Nephron progenitor cell (in vitro differentiated cells): ENCODE results near the gene TSSK2.
A peak's percentile ranks its signal among the peaks of the same experiment; 100 is the strongest.

ENCODE experiments used
- DNase-seq: peaks from one replicate; pipeline ENCODE4 v3.0.0; 2021
- H3K27ac Mint-ChIP-seq: 2 replicates; pipeline ENCODE4 v1.8.0; 2021; ENCODE audit warnings: mild to moderate bottlenecking, moderate library complexity, mixed read lengths
- H3K27me3 Mint-ChIP-seq: 2 replicates; pipeline ENCODE4 v1.8.0; 2021; ENCODE audit warnings: mild to moderate bottlenecking, low read depth, mixed read lengths; ENCODE audit not compliant: poor library complexity
- H3K36me3 Mint-ChIP-seq: 2 replicates; pipeline ENCODE4 v1.8.0; 2021; ENCODE audit warnings: low read depth, mixed read lengths
- H3K4me1 Mint-ChIP-seq: 2 replicates; pipeline ENCODE4 v1.8.0; 2021; ENCODE audit warnings: mixed read lengths
- H3K4me3 Mint-ChIP-seq: 2 replicates; pipeline ENCODE4 v1.8.0; 2021; ENCODE audit warnings: mild to moderate bottlenecking, moderate library complexity, mixed read lengths
- H3K9me3 Mint-ChIP-seq: 2 replicates; pipeline ENCODE4 v1.8.0; 2021; ENCODE audit warnings: mild to moderate bottlenecking, moderate library complexity, mixed read lengths
- CTCF ChIP-seq: fragments of 200-600 bp; sonication (generic); IDR thresholded peaks from 2 replicates; pipeline ENCODE4 v1.5.0; 2021; ENCODE audit warnings: antibody characterized with exemption

TSSK2 gene

GRCh38 chr22:19128009-19128401, 3.1 kb upstream of the TSSK2 start:
- H3K9me3 Mint-ChIP-seq, result no peaks in the 10 kb centered on the region
- H3K27ac Mint-ChIP-seq, result no peak overlapping the region
- no peak for TF ChIP-seq CTCF
- no peak overlapping the region for H3K4me3 Mint-ChIP-seq
- peaks cover 4% of the 10 kb centered on the region for H3K36me3 Mint-ChIP-seq
- DNase-seq, result no peak
- peaks cover 34% of the 10 kb centered on the region for H3K27me3 Mint-ChIP-seq
- H3K4me1 Mint-ChIP-seq, result peaks cover 4% of the 10 kb centered on the region

GRCh38 chr22:19128946-19129727, 2.0 kb upstream of the TSSK2 start:
- Mint-ChIP-seq H3K4me1 (no peaks in the 10 kb centered on the region), H3K4me3 (no peak overlapping the region), H3K27ac (no peak overlapping the region), H3K27me3 (peaks cover 30% of the 10 kb centered on the region), H3K36me3 (peaks cover 4% of the 10 kb centered on the region), H3K9me3 (no peaks in the 10 kb centered on the region)
- no peak for DNase-seq
- TF ChIP-seq CTCF, result no peak

- H3K9me3 Mint-ChIP-seq, result no peaks in the 10 kb centered on the region
- no peak for DNase-seq
- no peak for TF ChIP-seq CTCF
- H3K27me3 Mint-ChIP-seq, result peaks cover 27% of the 10 kb centered on the region
- H3K4me3 Mint-ChIP-seq, result no peak overlapping the region
- no peak overlapping the region for H3K27ac Mint-ChIP-seq
- H3K36me3 Mint-ChIP-seq, result peaks cover 4% of the 10 kb centered on the region
- no peaks in the 10 kb centered on the region for H3K4me1 Mint-ChIP-seq
Measured at GRCh38 chr22:19129871-19130270, 1.2 kb upstream of the TSSK2 start.

- TF ChIP-seq CTCF, result no peak
- H3K9me3 Mint-ChIP-seq, result no peaks in the 10 kb centered on the region
- H3K4me3 Mint-ChIP-seq, result no peak overlapping the region
- peaks cover 17% of the 10 kb centered on the region for H3K27me3 Mint-ChIP-seq
- H3K27ac Mint-ChIP-seq, result peak overlapping the region; percentile 75
- H3K36me3 Mint-ChIP-seq, result peaks cover 18% of the 10 kb centered on the region
- no peak for DNase-seq
- H3K4me1 Mint-ChIP-seq, result no peaks in the 10 kb centered on the region
Measured at GRCh38 chr22:19131685-19132015, 542 bp downstream of the TSSK2 start.

GRCh38 chr22:19132153-19132552, 1.0 kb downstream of the TSSK2 start:
- Mint-ChIP-seq H3K4me1 (no peaks in the 10 kb centered on the region), H3K36me3 (peaks cover 23% of the 10 kb centered on the region), H3K27me3 (peaks cover 12% of the 10 kb centered on the region)

More at GRCh38 chr22:19132153-19132552, 1.0 kb downstream of the TSSK2 start:
- no peaks in the 10 kb centered on the region for H3K9me3 Mint-ChIP-seq
- no peak for DNase-seq
- no peak overlapping the region for H3K27ac Mint-ChIP-seq
- no peak overlapping the region for H3K4me3 Mint-ChIP-seq
- TF ChIP-seq CTCF, result no peak
